ENCODE measurements around the gene LRRTM4. TPM values are rescaled to one million over a fixed set of nuclear protein-coding genes. Genes with fewer than 3 reads are reported as not detected.

Gene LRRTM4
- total RNA-seq, 1 experiment from 2014 or later = 9.4 TPM

- TF ChIP-seq TEAD1 (CRISPR knock-in tag; IDR thresholded peaks at IDR 0.05) = no peak
- TF ChIP-seq NR1H2 (CRISPR knock-in tag; IDR thresholded peaks at IDR 0.05) = no peak
- no peak for TF ChIP-seq CREM (CRISPR knock-in tag; IDR thresholded peaks at IDR 0.05)
- TF ChIP-seq ZNF138 (CRISPR knock-in tag; conservative IDR thresholded peaks at IDR 0.05) = no peak
These were observed 227.7 kb downstream of the LRRTM4 start (continued) for GRCh38 chr2:77294474-77294873.

GRCh38 chr2:77284353-77284752 is 237.8 kb downstream of the LRRTM4 start:
- H3K9me3 Mint-ChIP-seq = peaks cover 9% of the 10 kb centered on the region
- no peak for ATAC-seq

DNA sequence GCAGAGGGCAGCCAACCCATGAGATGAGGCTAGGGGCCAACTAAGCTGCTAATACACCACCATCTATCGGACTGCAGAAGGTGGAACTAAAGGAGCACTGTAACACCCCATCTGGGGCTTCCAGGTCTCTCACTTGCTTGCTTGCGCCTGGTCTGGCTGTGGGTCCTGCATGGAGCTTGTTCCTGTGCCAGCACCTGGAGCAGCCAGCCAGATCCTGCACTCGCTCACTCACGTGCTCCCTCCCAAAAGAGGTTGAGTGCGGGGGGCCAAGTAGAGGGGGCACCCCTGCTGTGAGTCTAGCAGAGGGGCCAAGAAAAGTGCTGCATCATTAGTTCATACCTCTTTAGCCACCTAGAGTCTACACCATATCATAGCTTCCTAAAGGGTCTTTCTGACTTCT is 250.9 kb downstream of the LRRTM4 start:
- H3K27ac Mint-ChIP-seq = no peak overlapping the region
- no peaks in the 10 kb centered on the region for H3K36me3 Mint-ChIP-seq
- H3K4me3 Mint-ChIP-seq = no peak overlapping the region
- H3K4me1 Mint-ChIP-seq = no peaks in the 10 kb centered on the region
- H3K9me3 Mint-ChIP-seq = peaks cover 15% of the 10 kb centered on the region
- no peaks in the 10 kb centered on the region for H3K27me3 Mint-ChIP-seq (ENCODE audit: low read depth)
- ChIA-PET POLR2A (no interaction called here), CTCF (no interaction called here)
- no peak for DNase-seq (ENCODE audit: low spot score)
- no peak for ATAC-seq
- TF ChIP-seq ZNF121 (CRISPR knock-in tag; IDR thresholded peaks at IDR 0.05) (no peak), E2F4 (CRISPR knock-in tag; IDR thresholded peaks at IDR 0.05; ENCODE audit: borderline replicate concordance, low read depth) (no peak), ZNF671 (CRISPR knock-in tag; IDR thresholded peaks at IDR 0.05) (no peak), ZMAT4 (CRISPR knock-in tag; IDR thresholded peaks at IDR 0.05) (no peak)
- TF ChIP-seq, protein P1, sequence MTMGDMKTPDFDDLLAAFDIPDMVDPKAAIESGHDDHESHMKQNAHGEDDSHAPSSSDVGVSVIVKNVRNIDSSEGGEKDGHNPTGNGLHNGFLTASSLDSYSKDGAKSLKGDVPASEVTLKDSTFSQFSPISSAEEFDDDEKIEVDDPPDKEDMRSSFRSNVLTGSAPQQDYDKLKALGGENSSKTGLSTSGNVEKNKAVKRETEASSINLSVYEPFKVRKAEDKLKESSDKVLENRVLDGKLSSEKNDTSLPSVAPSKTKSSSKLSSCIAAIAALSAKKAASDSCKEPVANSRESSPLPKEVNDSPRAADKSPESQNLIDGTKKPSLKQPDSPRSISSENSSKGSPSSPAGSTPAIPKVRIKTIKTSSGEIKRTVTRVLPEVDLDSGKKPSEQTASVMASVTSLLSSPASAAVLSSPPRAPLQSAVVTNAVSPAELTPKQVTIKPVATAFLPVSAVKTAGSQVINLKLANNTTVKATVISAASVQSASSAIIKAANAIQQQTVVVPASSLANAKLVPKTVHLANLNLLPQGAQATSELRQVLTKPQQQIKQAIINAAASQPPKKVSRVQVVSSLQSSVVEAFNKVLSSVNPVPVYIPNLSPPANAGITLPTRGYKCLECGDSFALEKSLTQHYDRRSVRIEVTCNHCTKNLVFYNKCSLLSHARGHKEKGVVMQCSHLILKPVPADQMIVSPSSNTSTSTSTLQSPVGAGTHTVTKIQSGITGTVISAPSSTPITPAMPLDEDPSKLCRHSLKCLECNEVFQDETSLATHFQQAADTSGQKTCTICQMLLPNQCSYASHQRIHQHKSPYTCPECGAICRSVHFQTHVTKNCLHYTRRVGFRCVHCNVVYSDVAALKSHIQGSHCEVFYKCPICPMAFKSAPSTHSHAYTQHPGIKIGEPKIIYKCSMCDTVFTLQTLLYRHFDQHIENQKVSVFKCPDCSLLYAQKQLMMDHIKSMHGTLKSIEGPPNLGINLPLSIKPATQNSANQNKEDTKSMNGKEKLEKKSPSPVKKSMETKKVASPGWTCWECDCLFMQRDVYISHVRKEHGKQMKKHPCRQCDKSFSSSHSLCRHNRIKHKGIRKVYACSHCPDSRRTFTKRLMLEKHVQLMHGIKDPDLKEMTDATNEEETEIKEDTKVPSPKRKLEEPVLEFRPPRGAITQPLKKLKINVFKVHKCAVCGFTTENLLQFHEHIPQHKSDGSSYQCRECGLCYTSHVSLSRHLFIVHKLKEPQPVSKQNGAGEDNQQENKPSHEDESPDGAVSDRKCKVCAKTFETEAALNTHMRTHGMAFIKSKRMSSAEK (CRISPR knock-in tag; IDR thresholded peaks at IDR 0.05; ENCODE audit: borderline replicate concordance) = no peak

More at GRCh38 chr2:77284353-77284752, 237.8 kb downstream of the LRRTM4 start:
- no peak for TF ChIP-seq NFATC4 (CRISPR knock-in tag; IDR thresholded peaks at IDR 0.05)
- no peak for TF ChIP-seq TP53 (CRISPR knock-in tag; IDR thresholded peaks at IDR 0.05)
- TF ChIP-seq, protein P2, sequence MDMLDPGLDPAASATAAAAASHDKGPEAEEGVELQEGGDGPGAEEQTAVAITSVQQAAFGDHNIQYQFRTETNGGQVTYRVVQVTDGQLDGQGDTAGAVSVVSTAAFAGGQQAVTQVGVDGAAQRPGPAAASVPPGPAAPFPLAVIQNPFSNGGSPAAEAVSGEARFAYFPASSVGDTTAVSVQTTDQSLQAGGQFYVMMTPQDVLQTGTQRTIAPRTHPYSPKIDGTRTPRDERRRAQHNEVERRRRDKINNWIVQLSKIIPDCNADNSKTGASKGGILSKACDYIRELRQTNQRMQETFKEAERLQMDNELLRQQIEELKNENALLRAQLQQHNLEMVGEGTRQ (CRISPR knock-in tag; IDR thresholded peaks at IDR 0.05) = no peak
- TF ChIP-seq MAX (CRISPR knock-in tag; IDR thresholded peaks at IDR 0.05) = no peak
- TF ChIP-seq MXD4 (CRISPR knock-in tag; IDR thresholded peaks at IDR 0.05; ENCODE audit: borderline replicate concordance) = no peak
- TF ChIP-seq, protein P3, sequence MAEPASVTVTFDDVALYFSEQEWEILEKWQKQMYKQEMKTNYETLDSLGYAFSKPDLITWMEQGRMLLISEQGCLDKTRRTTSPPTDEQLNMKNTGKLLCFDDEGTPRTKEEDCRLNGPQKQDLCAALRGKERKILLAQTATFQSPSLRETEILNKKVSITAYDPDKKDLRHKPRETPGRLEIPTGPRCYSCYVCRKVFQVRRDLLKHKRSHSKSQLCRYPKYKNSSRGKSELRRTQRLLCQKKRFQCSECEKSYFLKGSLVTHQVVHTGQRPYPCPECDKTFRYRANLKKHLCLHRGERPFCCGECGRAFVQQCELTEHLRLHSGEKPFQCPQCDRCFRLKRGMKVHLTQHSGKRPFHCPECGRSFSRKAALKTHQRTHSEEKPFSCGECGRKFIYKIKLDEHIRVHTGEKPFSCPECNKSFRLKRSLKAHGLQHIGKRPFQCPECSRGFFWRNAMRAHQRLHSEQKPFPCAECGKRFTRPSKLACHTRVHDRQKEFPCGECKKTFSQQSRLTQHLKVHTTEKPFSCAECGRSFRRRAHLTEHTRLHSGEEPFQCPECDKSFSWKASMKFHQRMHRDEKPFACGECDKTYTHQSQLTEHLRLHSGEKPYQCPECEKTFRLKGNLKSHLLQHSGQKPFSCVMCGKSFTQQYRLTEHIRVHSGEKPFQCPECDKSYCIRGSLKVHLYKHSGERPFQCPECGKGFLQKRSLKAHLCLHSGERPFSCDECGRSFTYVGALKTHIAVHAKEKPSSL (CRISPR knock-in tag; conservative IDR thresholded peaks at IDR 0.05) = no peak
- TF ChIP-seq RORB (CRISPR knock-in tag; IDR thresholded peaks at IDR 0.05) = no peak
- TF ChIP-seq NR2C2 (CRISPR knock-in tag; IDR thresholded peaks at IDR 0.05) = no peak
- TF ChIP-seq FOXP1 (CRISPR knock-in tag; IDR thresholded peaks at IDR 0.05; ENCODE audit: borderline replicate concordance) = no peak
- TF ChIP-seq CBFB (CRISPR knock-in tag; IDR thresholded peaks at IDR 0.05; ENCODE audit: low read depth) = no peak
- no peak for TF ChIP-seq FOXP4 (CRISPR knock-in tag; IDR thresholded peaks at IDR 0.05)
- TF ChIP-seq E2F4 (CRISPR knock-in tag; IDR thresholded peaks at IDR 0.05; ENCODE audit: borderline replicate concordance, low read depth) = no peak
- TF ChIP-seq GTF2I (CRISPR knock-in tag; conservative IDR thresholded peaks at IDR 0.05) = no peak
- Mint-ChIP-seq H3K27me3 (ENCODE audit: low read depth) (no peaks in the 10 kb centered on the region), H3K4me3 (no peak overlapping the region), H3K4me1 (no peaks in the 10 kb centered on the region), H3K27ac (no peak overlapping the region), H3K36me3 (no peaks in the 10 kb centered on the region)
- POLR2A ChIA-PET = no interaction called here
- CTCF ChIA-PET = no interaction called here
- no peak for DNase-seq (ENCODE audit: low spot score)

Measured in WTC11 (cell line).